ENCODE results near the gene RABEP2.

RABEP2 gene

GRCh38 chr16:28904363-28904762 lies 20.7 kb downstream of the RABEP2 start:
- Histone ChIP-seq H3K4me3 (ENCODE audit: low read depth in 1 of 2, low read length in 2 of 2) (no peak overlapping the region), H3K4me1 (ENCODE audit: insufficient read depth, low read length) (peaks cover 4% of the 10 kb centered on the region), H3K27me3 (ENCODE audit: insufficient read depth, low read length, poor library complexity) (no peaks in the 10 kb centered on the region), H3K9ac (ENCODE audit: low read depth, low read length) (no peak overlapping the region), H3K27ac (ENCODE audit: low read length) (no peak overlapping the region), H3K79me2 (ENCODE audit: insufficient read depth, low read length) (no peaks in the 10 kb centered on the region), H4K20me1 (ENCODE audit: insufficient read depth, low read length) (no peaks in the 10 kb centered on the region), H3K9me3 (ENCODE audit: insufficient read depth, low read length, severe bottlenecking) (no peaks in the 10 kb centered on the region), H2AFZ (ENCODE audit: low read depth, low read length) (no peak overlapping the region), H3K4me2 (ENCODE audit: insufficient read depth, low read length) (no peak overlapping the region), H3K36me3 (ENCODE audit: insufficient read depth, low read length) (peaks cover 25% of the 10 kb centered on the region)
- DNase-seq: no peak
- no peak for TF ChIP-seq EZH2 (IDR thresholded peaks at IDR 0.05; ENCODE audit: borderline replicate concordance, low read depth, low read length, severe bottlenecking)
- TF ChIP-seq, protein P1, sequence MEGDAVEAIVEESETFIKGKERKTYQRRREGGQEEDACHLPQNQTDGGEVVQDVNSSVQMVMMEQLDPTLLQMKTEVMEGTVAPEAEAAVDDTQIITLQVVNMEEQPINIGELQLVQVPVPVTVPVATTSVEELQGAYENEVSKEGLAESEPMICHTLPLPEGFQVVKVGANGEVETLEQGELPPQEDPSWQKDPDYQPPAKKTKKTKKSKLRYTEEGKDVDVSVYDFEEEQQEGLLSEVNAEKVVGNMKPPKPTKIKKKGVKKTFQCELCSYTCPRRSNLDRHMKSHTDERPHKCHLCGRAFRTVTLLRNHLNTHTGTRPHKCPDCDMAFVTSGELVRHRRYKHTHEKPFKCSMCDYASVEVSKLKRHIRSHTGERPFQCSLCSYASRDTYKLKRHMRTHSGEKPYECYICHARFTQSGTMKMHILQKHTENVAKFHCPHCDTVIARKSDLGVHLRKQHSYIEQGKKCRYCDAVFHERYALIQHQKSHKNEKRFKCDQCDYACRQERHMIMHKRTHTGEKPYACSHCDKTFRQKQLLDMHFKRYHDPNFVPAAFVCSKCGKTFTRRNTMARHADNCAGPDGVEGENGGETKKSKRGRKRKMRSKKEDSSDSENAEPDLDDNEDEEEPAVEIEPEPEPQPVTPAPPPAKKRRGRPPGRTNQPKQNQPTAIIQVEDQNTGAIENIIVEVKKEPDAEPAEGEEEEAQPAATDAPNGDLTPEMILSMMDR (IDR thresholded peaks at IDR 0.05; ENCODE audit: borderline replicate concordance, extremely low read depth, low read length, poor library complexity, severe bottlenecking): no peak
- no peak for ATAC-seq (ENCODE audit: insufficient read depth, low read depth)

- no peak overlapping the region for H3K9ac ChIP-seq (ENCODE audit: low read depth, low read length)
- no peak for TF ChIP-seq EZH2 (IDR thresholded peaks at IDR 0.05; ENCODE audit: borderline replicate concordance, low read depth, low read length, severe bottlenecking)
- TF ChIP-seq, protein P1 (IDR thresholded peaks at IDR 0.05; ENCODE audit: borderline replicate concordance, extremely low read depth, low read length, poor library complexity, severe bottlenecking): no peak
- DNase-seq (no peak), ATAC-seq (ENCODE audit: insufficient read depth, low read depth) (no peak)
- H3K4me1 ChIP-seq (ENCODE audit: insufficient read depth, low read length): peaks cover 4% of the 10 kb centered on the region
- no peaks in the 10 kb centered on the region for H4K20me1 ChIP-seq (ENCODE audit: insufficient read depth, low read length)
- peaks cover 23% of the 10 kb centered on the region for H3K36me3 ChIP-seq (ENCODE audit: insufficient read depth, low read length)
- H3K79me2 ChIP-seq (ENCODE audit: insufficient read depth, low read length): no peaks in the 10 kb centered on the region
- H3K4me2 ChIP-seq (ENCODE audit: insufficient read depth, low read length): no peak overlapping the region
- no peaks in the 10 kb centered on the region for H3K27me3 ChIP-seq (ENCODE audit: insufficient read depth, low read length, poor library complexity)
- no peaks in the 10 kb centered on the region for H3K9me3 ChIP-seq (ENCODE audit: insufficient read depth, low read length, severe bottlenecking)
- no peak overlapping the region for H2AFZ ChIP-seq (ENCODE audit: low read depth, low read length)
- H3K4me3 ChIP-seq (ENCODE audit: low read depth in 1 of 2, low read length in 2 of 2): no peak overlapping the region
- H3K27ac ChIP-seq (ENCODE audit: low read length): no peak overlapping the region
Observed at GRCh38 chr16:28903344-28904042, 21.5 kb downstream of the RABEP2 start.

- Histone ChIP-seq H3K79me2 (ENCODE audit: insufficient read depth, low read length) (no peaks in the 10 kb centered on the region), H3K4me2 (ENCODE audit: insufficient read depth, low read length) (no peak overlapping the region), H2AFZ (ENCODE audit: low read depth, low read length) (no peak overlapping the region), H3K9me3 (ENCODE audit: insufficient read depth, low read length, severe bottlenecking) (no peaks in the 10 kb centered on the region), H3K9ac (ENCODE audit: low read depth, low read length) (no peak overlapping the region), H3K4me3 (ENCODE audit: low read depth in 1 of 2, low read length in 2 of 2) (no peak overlapping the region), H3K36me3 (ENCODE audit: insufficient read depth, low read length) (peaks cover 18% of the 10 kb centered on the region), H4K20me1 (ENCODE audit: insufficient read depth, low read length) (no peaks in the 10 kb centered on the region), H3K4me1 (ENCODE audit: insufficient read depth, low read length) (peaks cover 4% of the 10 kb centered on the region), H3K27ac (ENCODE audit: low read length) (no peak overlapping the region), H3K27me3 (ENCODE audit: insufficient read depth, low read length, poor library complexity) (no peaks in the 10 kb centered on the region)
- ATAC-seq (ENCODE audit: insufficient read depth, low read depth) (peak; percentile 27; the same call in 1 of the 3 replicates), DNase-seq (peak; percentile 15)
- TF ChIP-seq, protein P1 (IDR thresholded peaks at IDR 0.05; ENCODE audit: borderline replicate concordance, extremely low read depth, low read length, poor library complexity, severe bottlenecking): no peak
- TF ChIP-seq EZH2 (IDR thresholded peaks at IDR 0.05; ENCODE audit: borderline replicate concordance, low read depth, low read length, severe bottlenecking): no peak
Observed at GRCh38 chr16:28902909-28903308, 22.1 kb downstream of the RABEP2 start.

Measured in DND-41 (cell line).